Activated effector memory CD4-positive, alpha-beta T cell treated with Interleukin-2 at 50 U/mL for 16 hours (primary cell): Measurements from ENCODE around the gene MFF.
"Not testable (repeated sequence)": the region's sequence is repeated elsewhere in the genome, so short reads cannot be mapped to it uniquely, and the experiment has no call there.

ENCODE experiments used
- DNase-seq: peaks from one replicate; pipeline ENCODE4 v3.0.0-alpha.2; 2020

MFF gene

GRCh38 chr2:227337442-227337841, 12.4 kb downstream of the MFF start:
- DNase-seq: no peak

GRCh38 chr2:227339098-227339599, 14.1 kb downstream of the MFF start:
- DNase-seq: no peak

- DNase-seq: no peak
Measured at GRCh38 chr2:227340106-227340505, 15.1 kb downstream of the MFF start.

- no peak for DNase-seq
Measured at GRCh38 chr2:227341553-227341952, 16.5 kb downstream of the MFF start.

GRCh38 chr2:227344231-227344630, 19.2 kb downstream of the MFF start:
- DNase-seq: no peak

- DNase-seq: no peak
Measured at GRCh38 chr2:227347117-227347516, 22.1 kb downstream of the MFF start.

GRCh38 chr2:227348324-227348723, 23.3 kb downstream of the MFF start:
- no peak for DNase-seq

GRCh38 chr2:227349989-227350612, 25.1 kb downstream of the MFF start:
- no peak for DNase-seq

GRCh38 chr2:227351639-227352038, 26.6 kb downstream of the MFF start:
- DNase-seq: no peak

- DNase-seq: no peak
Measured at GRCh38 chr2:227360351-227360750, 35.3 kb downstream of the MFF start.

- DNase-seq: no peak
Measured at GRCh38 chr2:227363756-227364155, 38.7 kb downstream of the MFF start.

- not testable (repeated sequence) for DNase-seq
Measured at GRCh38 chr2:227364585-227365263, 39.7 kb downstream of the MFF start.

GRCh38 chr2:227365833-227366232, 40.8 kb downstream of the MFF start:
- DNase-seq: no peak

- DNase-seq: no peak
Measured at GRCh38 chr2:227366769-227367426, 41.8 kb downstream of the MFF start.

GRCh38 chr2:227367427-227367795, 42.4 kb downstream of the MFF start:
- DNase-seq: no peak

GRCh38 chr2:227368574-227368973, 43.5 kb downstream of the MFF start:
- DNase-seq: no peak

GRCh38 chr2:227370092-227370491, 45.0 kb downstream of the MFF start:
- no peak for DNase-seq

GRCh38 chr2:227370791-227371312, 45.8 kb downstream of the MFF start:
- no peak for DNase-seq

- DNase-seq: no peak
Measured at GRCh38 chr2:227373389-227373788, 48.3 kb downstream of the MFF start.

GRCh38 chr2:227374158-227374557, 49.1 kb downstream of the MFF start:
- no peak for DNase-seq

- DNase-seq: no peak
Measured at GRCh38 chr2:227376656-227377396, 51.8 kb downstream of the MFF start.

GRCh38 chr2:227377467-227378351, 52.7 kb downstream of the MFF start:
- no peak for DNase-seq
